Measurements from ENCODE around the gene TEAD4.

DNA sequence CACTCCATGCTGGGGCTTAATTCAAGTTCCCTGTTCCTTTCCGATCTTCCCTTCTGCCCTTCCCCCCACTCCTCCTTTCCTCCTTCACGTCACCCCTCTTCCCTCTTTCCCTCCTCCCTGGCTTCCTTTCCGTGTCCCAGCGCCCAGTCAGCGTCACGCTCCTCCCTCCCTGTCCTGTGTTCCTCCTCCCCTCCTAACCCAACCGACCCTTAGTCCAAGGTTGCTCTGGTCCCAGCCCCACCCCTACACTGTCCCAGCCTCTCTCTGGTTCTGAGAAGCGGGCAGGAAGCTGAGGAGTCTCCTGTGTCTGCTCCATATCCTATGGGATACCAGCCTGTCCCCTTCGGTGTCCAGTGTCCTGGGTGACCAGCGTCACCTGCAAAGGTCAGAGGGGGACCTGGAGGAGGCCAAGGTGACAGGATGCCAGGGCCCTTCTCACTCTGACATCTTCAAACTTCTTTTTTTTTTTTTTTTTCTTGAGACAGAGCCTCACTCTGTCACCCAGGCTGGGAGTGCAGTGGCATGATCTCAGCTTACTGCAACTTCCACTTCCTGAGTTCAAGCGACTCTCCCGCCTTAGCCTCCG, 61.7 kb downstream of the TEAD4 start:
- TF ChIP-seq, protein P1, sequence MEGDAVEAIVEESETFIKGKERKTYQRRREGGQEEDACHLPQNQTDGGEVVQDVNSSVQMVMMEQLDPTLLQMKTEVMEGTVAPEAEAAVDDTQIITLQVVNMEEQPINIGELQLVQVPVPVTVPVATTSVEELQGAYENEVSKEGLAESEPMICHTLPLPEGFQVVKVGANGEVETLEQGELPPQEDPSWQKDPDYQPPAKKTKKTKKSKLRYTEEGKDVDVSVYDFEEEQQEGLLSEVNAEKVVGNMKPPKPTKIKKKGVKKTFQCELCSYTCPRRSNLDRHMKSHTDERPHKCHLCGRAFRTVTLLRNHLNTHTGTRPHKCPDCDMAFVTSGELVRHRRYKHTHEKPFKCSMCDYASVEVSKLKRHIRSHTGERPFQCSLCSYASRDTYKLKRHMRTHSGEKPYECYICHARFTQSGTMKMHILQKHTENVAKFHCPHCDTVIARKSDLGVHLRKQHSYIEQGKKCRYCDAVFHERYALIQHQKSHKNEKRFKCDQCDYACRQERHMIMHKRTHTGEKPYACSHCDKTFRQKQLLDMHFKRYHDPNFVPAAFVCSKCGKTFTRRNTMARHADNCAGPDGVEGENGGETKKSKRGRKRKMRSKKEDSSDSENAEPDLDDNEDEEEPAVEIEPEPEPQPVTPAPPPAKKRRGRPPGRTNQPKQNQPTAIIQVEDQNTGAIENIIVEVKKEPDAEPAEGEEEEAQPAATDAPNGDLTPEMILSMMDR (IDR thresholded peaks at IDR 0.05): no peak
- TF ChIP-seq EZH2 (IDR thresholded peaks at IDR 0.05; ENCODE audit: borderline replicate concordance, insufficient read depth, low read depth, low read length, poor library complexity, severe bottlenecking): no peak

All from B cell (primary cell).